ENCODE measurements around the gene ASPSCR1. TPM values are rescaled to one million over a fixed set of nuclear protein-coding genes. Genes with fewer than 3 reads are reported as not detected.

ASPSCR1 gene
- total RNA-seq, 3 donors from 2014 or later = 33.1 to 35.2 (median 34.5) TPM

GRCh38 chr17:82054351-82055022, 77.1 kb downstream of the ASPSCR1 start:
- Histone ChIP-seq H3K36me3 (ENCODE audit: low read depth) (no peaks in the 10 kb centered on the region), H3K4me3 (no peak overlapping the region), H3K9me3 (no peaks in the 10 kb centered on the region), H3K4me1 (ENCODE audit: low read depth) (peaks cover 21% of the 10 kb centered on the region)
- intact Hi-C loops (cut with DNase I, micrococcal nuclease) = no loop called here
- no peak for ATAC-seq
- peak in 2 of 3 donors; percentile 27 to 49 for DNase-seq
- no peak for TF ChIP-seq CTCF (IDR thresholded peaks at IDR 0.05)

- intact Hi-C loops (cut with DNase I, micrococcal nuclease) = no loop called here
- peaks cover 18% of the 10 kb centered on the region for H3K4me1 ChIP-seq (ENCODE audit: low read depth)
- DNase-seq (peak in 1 of 3 donors; percentile 37), ATAC-seq (no peak)
- H3K4me3 ChIP-seq = no peak overlapping the region
- H3K9me3 ChIP-seq = no peaks in the 10 kb centered on the region
- H3K36me3 ChIP-seq (ENCODE audit: low read depth) = no peaks in the 10 kb centered on the region
- no peak for TF ChIP-seq CTCF (IDR thresholded peaks at IDR 0.05)
Observed at GRCh38 chr17:82055023-82055964, 77.9 kb downstream of the ASPSCR1 start.

GRCh38 chr17:82055965-82056728, 78.7 kb downstream of the ASPSCR1 start:
- ATAC-seq = no peak
- DNase-seq = peak in 1 of 3 donors; percentile 49
- Histone ChIP-seq H3K36me3 (ENCODE audit: low read depth) (no peaks in the 10 kb centered on the region), H3K4me3 (no peak overlapping the region), H3K9me3 (no peaks in the 10 kb centered on the region), H3K4me1 (ENCODE audit: low read depth) (peaks cover 11% of the 10 kb centered on the region)
- intact Hi-C loops (cut with DNase I, micrococcal nuclease) = no loop called here
- no peak for TF ChIP-seq CTCF (IDR thresholded peaks at IDR 0.05)

GRCh38 chr17:82056729-82057621, 79.5 kb downstream of the ASPSCR1 start:
- no peak for TF ChIP-seq CTCF (IDR thresholded peaks at IDR 0.05)
- DNase-seq (peak in 1 of 3 donors; percentile 48), ATAC-seq (no peak)
- no peaks in the 10 kb centered on the region for H3K36me3 ChIP-seq (ENCODE audit: low read depth)
- H3K4me1 ChIP-seq (ENCODE audit: low read depth) = peaks cover 11% of the 10 kb centered on the region
- intact Hi-C loops (cut with DNase I, micrococcal nuclease) = no loop called here
- no peak overlapping the region for H3K4me3 ChIP-seq
- no peaks in the 10 kb centered on the region for H3K9me3 ChIP-seq

Measured in mucosa of descending colon (tissue), 3 donors.